GM11168 (cell line): ENCODE measurements around the gene GPC5.

ENCODE experiments used
- in situ Hi-C: fragments of 300-500 bp; cut with MboI; formaldehyde crosslinking; loops from one replicate; pipeline ENCODE4 v1.12.0; 2022; ENCODE audit warnings: low sequenced_read_pairs; ENCODE audit not compliant: unreplicated experiment

GPC5 gene

DNA sequence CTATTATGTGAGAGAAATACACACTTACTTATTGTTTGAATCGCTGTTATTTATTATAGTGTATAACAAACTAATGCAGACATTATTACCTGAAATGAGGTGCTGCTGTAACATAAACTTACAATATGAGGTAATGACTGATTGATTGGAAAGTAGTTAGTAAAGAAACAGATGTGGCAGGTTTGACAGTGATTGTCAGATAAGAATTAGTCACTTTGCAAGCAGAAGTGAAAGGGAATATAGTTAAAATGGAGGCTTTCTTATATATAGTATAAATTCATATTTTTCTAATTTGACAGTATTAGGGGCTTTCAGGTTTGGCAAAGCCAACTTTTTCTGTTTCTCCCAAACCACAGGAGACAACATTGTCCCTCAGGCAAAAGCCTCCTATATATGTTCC is 30.3 kb upstream of the GPC5 start:
- in situ Hi-C loops: no loop called here

GRCh38 chr13:91368676-91369440 is 29.6 kb upstream of the GPC5 start:
- in situ Hi-C loops: no loop called here

DNA sequence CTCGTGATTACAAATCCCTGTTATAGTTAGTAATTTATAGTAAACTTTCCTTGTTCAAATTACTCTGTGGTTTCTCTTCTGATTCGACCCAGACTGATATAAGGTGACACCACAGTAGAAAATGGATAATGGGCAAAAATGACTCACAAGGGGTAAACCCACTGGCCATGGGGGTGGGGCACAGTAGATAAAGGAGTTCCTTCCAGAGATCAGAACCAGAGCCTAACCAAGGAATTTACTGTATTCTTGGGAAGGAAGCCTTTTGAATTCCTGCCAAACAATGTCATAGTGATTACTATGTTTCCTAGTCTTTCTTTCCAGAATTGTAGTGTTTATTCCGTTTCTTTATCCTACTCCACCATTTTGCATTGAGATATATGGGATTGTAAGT is 29.0 kb upstream of the GPC5 start:
- in situ Hi-C loops: no loop called here

GRCh38 chr13:91370501-91370900 is 27.9 kb upstream of the GPC5 start:
- in situ Hi-C loops: no loop called here

DNA sequence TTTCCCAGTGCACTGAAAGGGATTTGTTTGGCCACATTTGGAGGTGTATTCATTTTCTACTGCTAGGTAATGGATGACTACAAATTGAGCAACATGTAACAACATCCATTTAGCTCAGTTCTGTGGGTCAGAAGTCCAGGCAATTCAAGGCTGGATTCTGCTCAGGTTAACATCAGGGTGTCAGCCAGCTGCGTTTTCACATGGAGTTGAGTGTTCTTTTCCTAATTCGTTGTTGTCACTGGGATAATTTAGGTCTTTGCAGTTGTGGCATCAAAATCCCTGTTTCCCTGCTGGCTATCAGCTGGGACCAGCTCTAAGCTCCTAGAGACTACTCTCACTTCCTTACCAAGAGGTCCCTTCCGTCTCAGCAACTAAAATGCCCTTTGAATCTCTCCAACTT is 25.5 kb upstream of the GPC5 start:
- in situ Hi-C loops: no loop called here

DNA sequence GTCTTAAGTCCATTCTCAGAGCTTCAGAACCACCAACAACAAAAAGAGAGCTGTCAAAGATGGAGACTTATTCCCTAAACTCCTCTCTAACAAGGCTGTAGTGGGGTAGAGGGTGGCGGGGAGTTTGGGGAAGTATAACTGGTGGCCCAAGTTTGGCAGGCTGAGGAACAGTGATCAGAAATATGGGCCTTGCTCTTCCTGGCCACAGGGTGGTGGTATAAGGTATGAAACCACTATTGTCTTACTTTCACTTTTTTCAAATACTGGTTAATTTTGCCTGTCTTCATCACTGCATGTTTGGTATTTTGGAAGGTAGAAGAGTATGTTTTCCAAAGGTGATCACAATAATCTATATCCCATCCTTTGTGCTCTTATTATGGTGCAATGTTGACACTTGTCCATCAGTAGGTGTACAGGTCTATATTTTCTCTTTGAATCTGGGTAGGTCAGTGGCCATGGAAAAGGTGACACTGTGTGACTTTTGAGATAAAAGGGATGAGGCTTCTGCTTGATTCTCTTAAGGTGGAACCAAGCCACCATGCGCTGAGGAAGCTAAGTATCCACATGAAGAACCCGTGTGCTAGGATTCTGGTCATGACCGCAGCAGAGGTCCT is 23.2 kb upstream of the GPC5 start:
- in situ Hi-C loops: loop anchor here (25.0 kb wide), 2 partner anchors 337 to 537 kb away; no protein-coding TSS in a partner anchor

DNA sequence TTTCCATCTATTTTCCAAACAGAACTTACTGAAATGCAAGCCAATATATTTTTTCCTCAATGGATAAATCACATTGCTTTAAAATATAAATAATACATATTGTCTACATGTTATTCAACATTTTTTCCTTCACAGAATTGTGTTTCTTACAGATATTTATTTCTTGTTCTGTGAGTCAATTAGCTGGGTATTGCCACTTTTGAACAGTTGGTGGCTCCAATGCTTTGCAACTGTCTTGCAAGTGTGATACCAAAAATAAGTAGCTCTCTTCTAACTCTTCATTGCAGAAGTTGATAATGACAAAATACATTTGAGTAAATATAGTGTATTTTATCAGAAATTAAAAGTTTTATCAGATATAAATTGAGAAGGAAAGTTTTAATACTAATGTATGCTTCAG is 17.1 kb upstream of the GPC5 start:
- in situ Hi-C loops: loop anchor here (25.0 kb wide), 2 partner anchors 331 to 531 kb away; no protein-coding TSS in a partner anchor

- in situ Hi-C loops: loop anchor here (25.0 kb wide), 2 partner anchors 328 to 528 kb away; no protein-coding TSS in a partner anchor
Observed at GRCh38 chr13:91383836-91384235, 14.6 kb upstream of the GPC5 start.

DNA sequence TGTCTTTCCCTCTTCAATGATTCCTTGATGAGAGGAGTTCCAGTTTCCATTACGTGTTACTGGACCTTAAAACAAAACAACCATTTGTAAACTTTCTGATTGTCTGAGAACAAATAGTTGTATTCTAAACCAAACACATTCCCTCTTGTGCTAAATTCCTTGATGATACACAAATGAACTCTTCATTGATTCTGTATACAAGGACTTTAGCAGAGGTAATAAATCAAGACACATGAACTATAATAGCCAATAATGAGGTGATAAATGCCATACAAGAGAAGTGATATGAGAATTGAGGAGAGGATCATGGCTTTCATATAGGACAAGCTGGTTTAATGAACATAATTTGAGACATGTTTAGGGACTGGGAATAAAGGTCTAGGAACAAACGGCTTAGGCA is 13.5 kb upstream of the GPC5 start:
- in situ Hi-C loops: loop anchor here (25.0 kb wide), 2 partner anchors 327 to 527 kb away; no protein-coding TSS in a partner anchor

DNA sequence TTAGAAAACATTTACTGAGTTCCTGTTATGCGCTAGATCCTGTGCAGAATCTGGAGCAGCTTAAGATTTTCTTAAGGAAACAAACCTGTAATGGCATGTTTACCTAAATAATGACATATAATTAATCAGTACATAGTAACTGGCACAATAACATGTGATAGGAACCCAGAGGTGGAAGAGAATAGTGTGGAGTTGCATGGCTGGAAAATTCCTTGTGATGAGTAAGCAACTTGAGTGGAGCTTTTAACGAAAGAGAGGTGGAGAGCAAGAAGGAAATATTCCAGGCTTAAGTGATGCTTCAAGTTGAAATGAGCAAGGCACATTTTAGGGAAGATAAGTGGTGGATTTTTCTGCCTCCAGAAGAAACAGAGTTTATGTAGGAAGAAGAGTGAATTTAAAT is 9.2 kb upstream of the GPC5 start:
- in situ Hi-C loops: loop anchor here (25.0 kb wide), 2 partner anchors 323 to 523 kb away; no protein-coding TSS in a partner anchor

DNA sequence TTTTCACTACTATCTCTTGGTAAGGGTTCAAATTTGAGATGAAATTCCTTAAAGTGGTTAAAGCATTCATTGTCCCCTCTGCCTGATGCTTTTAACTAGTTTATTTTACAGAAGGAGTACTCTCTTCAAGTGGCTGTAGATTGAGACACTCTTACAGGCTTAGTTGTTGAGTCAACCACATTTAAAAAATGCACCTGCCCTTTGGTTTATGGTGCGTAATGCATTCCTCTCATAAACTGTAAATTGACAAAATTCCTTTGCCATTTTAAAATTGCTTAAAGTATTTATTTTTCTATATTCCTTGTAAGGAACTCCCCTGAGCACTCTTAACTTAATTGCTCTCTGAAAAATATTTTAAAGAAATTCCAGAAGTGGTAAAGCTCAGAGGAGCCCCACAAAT is 826 bp upstream of the GPC5 start:
- in situ Hi-C loops: loop anchor here (25.0 kb wide), 2 partner anchors 315 to 515 kb away; no protein-coding TSS in a partner anchor

GRCh38 chr13:91399189-91400062 is 1.0 kb downstream of the GPC5 start:
- in situ Hi-C loops: loop anchor here (25.0 kb wide), 3 partner anchors 262 to 513 kb away; no protein-coding TSS in a partner anchor

- in situ Hi-C loops: loop anchor here (25.0 kb wide), 1 partner anchor 263 kb away; no protein-coding TSS in a partner anchor
Observed at GRCh38 chr13:91400063-91400399, 1.6 kb downstream of the GPC5 start.

DNA sequence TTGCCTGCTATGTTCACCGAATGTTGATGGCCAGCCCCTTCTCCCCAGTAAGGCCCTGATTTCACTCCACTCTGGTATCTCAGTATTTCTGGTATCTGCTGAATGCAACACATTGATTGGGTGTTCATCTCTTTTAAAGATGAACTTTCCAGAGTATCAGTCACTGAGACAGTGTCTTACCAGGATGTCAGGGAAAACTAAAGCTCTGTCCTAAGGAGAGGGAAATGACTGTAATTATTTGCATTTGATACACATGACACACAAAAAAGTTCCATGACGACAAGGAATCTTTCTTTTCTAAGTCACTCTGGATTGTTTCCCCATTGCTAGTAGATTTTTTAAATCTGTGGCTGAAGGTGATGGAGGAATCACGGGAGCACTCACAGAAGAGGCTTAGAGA is 2.2 kb downstream of the GPC5 start:
- in situ Hi-C loops: loop anchor here (25.0 kb wide), 1 partner anchor 263 kb away; no protein-coding TSS in a partner anchor

DNA sequence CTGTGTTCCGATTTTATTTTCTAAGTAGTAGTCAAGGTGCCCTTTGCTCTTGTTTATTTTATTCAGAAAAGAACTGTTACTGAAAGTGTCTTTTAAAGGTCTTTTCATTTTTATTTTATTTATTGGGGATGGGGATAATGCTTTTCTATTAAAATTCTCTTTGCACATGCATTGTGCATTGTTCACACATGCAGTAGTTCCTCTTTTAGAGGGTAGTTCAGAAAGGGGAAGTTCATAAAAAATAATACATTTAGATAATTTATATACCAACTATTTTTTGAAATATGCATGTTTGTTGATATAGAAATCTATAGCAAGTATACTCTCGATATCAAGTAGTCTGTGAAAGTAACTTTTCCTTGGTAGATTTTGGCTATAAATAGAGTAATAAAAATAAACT is 3.5 kb downstream of the GPC5 start:
- in situ Hi-C loops: loop anchor here (25.0 kb wide), 1 partner anchor 265 kb away; no protein-coding TSS in a partner anchor

DNA sequence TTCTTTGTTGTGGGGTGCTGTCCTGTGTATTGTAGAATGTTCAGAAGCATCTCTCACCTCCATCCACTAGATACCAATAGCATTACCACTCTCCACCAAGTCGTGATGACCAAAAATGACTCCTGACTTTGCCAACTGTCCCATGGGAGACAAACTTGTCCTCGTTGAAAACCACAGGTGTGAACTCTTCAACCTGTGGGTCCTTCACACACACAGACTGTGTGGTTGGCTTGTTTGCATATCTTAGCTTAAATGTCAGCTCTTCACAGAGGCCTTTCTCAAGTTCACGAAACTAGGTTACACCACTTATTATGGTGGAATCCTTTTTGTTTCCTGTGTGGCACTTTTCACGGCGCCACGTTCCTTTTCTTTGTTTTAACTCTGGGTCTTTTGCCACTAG is 6.8 kb downstream of the GPC5 start:
- in situ Hi-C loops: loop anchor here (25.0 kb wide), 1 partner anchor 268 kb away; no protein-coding TSS in a partner anchor

GRCh38 chr13:91406619-91407018 is 8.2 kb downstream of the GPC5 start:
- in situ Hi-C loops: loop anchor here (25.0 kb wide), 1 partner anchor 269 kb away; no protein-coding TSS in a partner anchor

DNA sequence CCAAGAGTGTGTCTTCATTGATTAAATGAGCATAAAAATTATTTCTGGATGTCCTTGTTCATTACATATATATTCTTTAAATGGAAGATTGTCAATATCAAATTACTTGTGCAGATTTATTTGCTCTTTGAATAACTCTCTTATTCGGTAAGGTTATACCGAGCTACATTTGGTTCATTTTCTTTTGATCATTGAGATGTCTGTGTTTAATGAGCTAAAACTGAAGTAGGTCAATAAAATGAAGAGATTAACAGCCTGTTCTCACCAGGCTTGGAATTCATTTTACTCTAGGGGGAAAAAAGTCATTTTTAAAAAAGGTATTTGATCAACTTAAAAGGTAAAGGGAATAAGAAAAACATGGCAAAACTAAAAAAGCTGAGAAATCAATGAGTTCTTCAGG is 10.6 kb downstream of the GPC5 start:
- in situ Hi-C loops: loop anchor here (25.0 kb wide), 1 partner anchor 272 kb away; no protein-coding TSS in a partner anchor

- in situ Hi-C loops: loop anchor here (25.0 kb wide), 1 partner anchor 279 kb away; no protein-coding TSS in a partner anchor
Observed at GRCh38 chr13:91416579-91416978, 18.2 kb downstream of the GPC5 start.
